ENCODE data around the gene FAM229A. TPM values are rescaled to one million over a fixed set of nuclear protein-coding genes. Genes with fewer than 3 reads are reported as not detected.

Gene FAM229A
- total RNA-seq, 1 donor from 2014 or later, result 8.5 TPM

DNA sequence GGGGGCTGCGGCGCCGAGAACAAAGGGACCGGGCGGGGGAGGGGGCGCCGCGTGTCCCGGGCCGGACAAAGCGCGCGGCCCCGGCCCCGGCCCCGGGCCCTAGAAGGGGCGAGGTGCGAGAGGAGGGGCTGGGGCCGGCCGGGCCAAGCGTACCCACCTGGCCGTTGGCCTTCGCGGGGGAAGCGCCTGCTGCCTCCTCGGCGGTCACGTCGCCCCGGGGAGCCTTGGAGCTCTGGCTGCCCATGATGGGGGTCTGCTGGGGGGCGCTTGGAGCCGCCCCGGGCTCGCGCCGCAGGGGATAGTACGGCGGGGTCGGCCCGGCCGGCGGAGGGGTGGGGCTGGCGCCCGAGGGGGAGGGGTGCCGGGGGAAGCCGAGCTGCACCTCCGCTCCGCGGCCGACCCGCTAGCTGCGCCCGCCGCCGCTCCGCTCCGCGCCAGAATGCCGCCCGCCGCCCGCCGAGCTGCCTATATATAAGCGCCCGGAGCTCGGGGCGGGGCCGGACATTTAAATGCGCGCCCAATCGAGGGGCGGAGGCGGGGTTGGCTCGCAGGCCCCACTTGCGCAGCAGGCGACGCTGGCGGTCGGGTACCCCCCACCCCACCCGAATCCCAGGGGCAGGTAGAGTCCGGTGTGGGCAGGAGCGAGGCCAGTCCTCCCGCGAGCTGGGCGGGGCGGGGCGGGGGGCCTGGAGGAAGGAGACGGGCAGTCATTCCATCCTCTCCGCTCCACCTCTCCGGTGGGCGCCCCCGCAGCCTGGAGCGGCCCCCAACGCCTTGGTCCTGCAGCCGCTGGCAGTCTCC is 26.3 kb downstream of the FAM229A start, which contains the start of gene MARCKSL1:
TSS of gene MARCKSL1 (minus strand) at position 444 of the 801 bp plus-strand sequence. CDS start at position 244, 200 bp downstream.
- Mint-ChIP-seq H3K27me3 (ENCODE audit: unreplicated experiment) (peaks cover 35% of the 10 kb centered on the region), H3K36me3 (ENCODE audit: low read depth, unreplicated experiment) (peaks cover 37% of the 10 kb centered on the region), H3K27ac (ENCODE audit: unreplicated experiment) (peak within 1 kb of the TSS; percentile 84), H3K9me3 (ENCODE audit: unreplicated experiment) (no peaks in the 10 kb centered on the region), H3K4me3 (ENCODE audit: unreplicated experiment) (peak within 1 kb of the TSS; percentile 98), H3K4me1 (ENCODE audit: unreplicated experiment) (peaks cover 44% of the 10 kb centered on the region)
- DNase-seq (ENCODE audit: low spot score), result peak; percentile 91
- TF ChIP-seq, protein P1, sequence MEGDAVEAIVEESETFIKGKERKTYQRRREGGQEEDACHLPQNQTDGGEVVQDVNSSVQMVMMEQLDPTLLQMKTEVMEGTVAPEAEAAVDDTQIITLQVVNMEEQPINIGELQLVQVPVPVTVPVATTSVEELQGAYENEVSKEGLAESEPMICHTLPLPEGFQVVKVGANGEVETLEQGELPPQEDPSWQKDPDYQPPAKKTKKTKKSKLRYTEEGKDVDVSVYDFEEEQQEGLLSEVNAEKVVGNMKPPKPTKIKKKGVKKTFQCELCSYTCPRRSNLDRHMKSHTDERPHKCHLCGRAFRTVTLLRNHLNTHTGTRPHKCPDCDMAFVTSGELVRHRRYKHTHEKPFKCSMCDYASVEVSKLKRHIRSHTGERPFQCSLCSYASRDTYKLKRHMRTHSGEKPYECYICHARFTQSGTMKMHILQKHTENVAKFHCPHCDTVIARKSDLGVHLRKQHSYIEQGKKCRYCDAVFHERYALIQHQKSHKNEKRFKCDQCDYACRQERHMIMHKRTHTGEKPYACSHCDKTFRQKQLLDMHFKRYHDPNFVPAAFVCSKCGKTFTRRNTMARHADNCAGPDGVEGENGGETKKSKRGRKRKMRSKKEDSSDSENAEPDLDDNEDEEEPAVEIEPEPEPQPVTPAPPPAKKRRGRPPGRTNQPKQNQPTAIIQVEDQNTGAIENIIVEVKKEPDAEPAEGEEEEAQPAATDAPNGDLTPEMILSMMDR (IDR thresholded peaks at IDR 0.05; ENCODE audit: unreplicated experiment), result no peak

DNA sequence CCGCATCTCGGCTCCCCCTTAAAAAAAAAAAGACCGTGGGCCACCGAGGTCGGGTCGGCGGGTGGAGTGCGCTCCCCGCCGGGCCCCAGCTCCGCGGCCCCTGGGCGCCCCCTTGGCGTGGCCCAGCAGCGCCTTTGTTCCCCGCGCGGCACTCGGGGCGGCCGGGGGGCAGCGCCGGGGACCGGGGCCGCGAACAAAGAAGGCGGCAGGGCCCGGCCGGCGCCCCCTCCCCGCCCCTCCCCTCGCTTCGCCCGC is 26.8 kb downstream of the FAM229A start:
- Mint-ChIP-seq H3K4me3 (ENCODE audit: unreplicated experiment) (peak overlapping the region; percentile 98), H3K9me3 (ENCODE audit: unreplicated experiment) (no peaks in the 10 kb centered on the region), H3K4me1 (ENCODE audit: unreplicated experiment) (peaks cover 44% of the 10 kb centered on the region), H3K27ac (ENCODE audit: unreplicated experiment) (no peak overlapping the region), H3K27me3 (ENCODE audit: unreplicated experiment) (peaks cover 35% of the 10 kb centered on the region), H3K36me3 (ENCODE audit: low read depth, unreplicated experiment) (peaks cover 43% of the 10 kb centered on the region)
- no peak for DNase-seq (ENCODE audit: low spot score)
- TF ChIP-seq, protein P1 (IDR thresholded peaks at IDR 0.05; ENCODE audit: unreplicated experiment), result no peak

DNA sequence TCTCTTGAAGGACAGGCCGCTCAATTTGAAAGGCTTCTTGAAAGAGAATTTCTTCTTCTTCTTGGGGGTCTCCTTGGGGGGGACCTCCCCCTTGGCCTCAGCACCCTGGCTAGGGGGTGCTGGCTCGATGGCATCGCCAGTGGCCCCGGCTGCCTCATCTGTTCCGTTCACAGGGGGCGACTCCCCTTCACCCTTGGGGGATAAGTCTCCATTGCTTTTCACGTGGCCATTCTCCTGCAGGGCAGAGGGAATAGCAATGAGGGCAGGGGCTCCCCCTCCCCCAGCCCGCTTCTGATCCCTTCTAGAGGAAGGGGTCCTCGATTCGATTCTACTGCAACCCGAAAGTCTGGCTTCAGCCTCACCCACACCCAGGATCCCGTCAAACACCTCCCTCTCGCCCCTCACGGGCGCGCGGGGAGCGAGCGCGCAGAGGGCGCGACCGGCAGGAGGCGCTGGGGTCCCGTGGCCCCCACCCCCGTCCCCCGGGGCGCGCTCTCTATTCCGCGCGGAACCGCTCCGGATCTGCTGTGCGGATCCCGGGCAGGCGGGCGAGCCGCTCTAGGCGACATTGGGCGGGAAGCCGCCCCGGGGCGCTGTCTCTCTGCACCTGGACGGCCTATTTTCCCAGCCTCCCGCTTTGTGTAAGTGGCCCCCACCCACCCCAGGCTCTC is 27.3 kb downstream of the FAM229A start:
- Mint-ChIP-seq H3K36me3 (ENCODE audit: low read depth, unreplicated experiment) (peaks cover 43% of the 10 kb centered on the region), H3K27me3 (ENCODE audit: unreplicated experiment) (peaks cover 35% of the 10 kb centered on the region), H3K27ac (ENCODE audit: unreplicated experiment) (peak overlapping the region; percentile 84), H3K9me3 (ENCODE audit: unreplicated experiment) (no peaks in the 10 kb centered on the region), H3K4me3 (ENCODE audit: unreplicated experiment) (peak overlapping the region; percentile 98), H3K4me1 (ENCODE audit: unreplicated experiment) (peaks cover 42% of the 10 kb centered on the region)
- peak; percentile 58 for DNase-seq (ENCODE audit: low spot score)
- TF ChIP-seq, protein P1 (IDR thresholded peaks at IDR 0.05; ENCODE audit: unreplicated experiment), result peak; percentile 55

DNA sequence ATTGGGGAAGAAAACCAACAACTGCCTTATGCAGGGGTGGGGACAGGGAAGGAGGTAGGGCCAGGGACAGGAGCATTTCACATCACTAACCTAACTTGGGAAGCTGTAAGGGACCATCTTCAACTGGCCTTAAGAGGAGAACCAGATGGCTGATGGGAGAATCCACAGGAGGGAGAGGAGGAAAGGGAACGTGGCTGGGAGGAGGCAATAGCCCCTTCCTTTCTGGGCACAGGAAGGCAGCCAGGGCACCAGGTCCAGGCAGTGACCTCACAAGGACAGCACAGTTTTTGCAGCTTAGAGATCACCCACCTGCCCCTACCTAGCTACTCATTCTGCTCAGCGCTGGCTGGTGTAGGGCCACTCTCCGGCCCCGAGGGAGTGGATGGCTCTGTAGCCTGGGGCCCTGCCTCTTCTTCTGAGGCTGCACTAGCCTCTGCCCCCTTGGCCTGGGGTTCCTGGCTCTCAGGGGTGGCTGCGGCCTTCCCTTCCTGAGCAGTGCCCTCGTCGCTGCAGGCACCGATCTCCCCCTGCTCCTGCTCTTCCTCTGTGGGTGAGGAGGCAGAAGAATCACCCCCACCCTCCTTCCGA is 27.9 kb downstream of the FAM229A start:
- DNase-seq (ENCODE audit: low spot score), result no peak
- Mint-ChIP-seq H3K27ac (ENCODE audit: unreplicated experiment) (peak overlapping the region; percentile 70), H3K9me3 (ENCODE audit: unreplicated experiment) (no peaks in the 10 kb centered on the region), H3K27me3 (ENCODE audit: unreplicated experiment) (peaks cover 30% of the 10 kb centered on the region), H3K4me3 (ENCODE audit: unreplicated experiment) (peak overlapping the region; percentile 98), H3K36me3 (ENCODE audit: low read depth, unreplicated experiment) (peaks cover 46% of the 10 kb centered on the region), H3K4me1 (ENCODE audit: unreplicated experiment) (peaks cover 39% of the 10 kb centered on the region)
- TF ChIP-seq, protein P1 (IDR thresholded peaks at IDR 0.05; ENCODE audit: unreplicated experiment), result no peak

Data from endothelial cell (in vitro differentiated cells).